ENCODE results near the gene TEPSIN. TPM values are rescaled to one million over a fixed set of nuclear protein-coding genes. Genes with fewer than 3 reads are reported as not detected.

The TEPSIN gene
- total RNA-seq, 2 donors from 2014 or later, result 17.4 to 18.4 TPM

- DNase-seq (ENCODE audit: low spot score), result no peak
- intact Hi-C loops (cut with DNase I), result loop anchor here (5.0 to 10.0 kb wide), 4 partner anchors 142 to 352 kb away; partner anchors contain the start of gene BAHCC1 (in 2 of the 2)
Observed at GRCh38 chr17:81252987-81253329, 14.1 kb upstream of the TEPSIN start.

DNA sequence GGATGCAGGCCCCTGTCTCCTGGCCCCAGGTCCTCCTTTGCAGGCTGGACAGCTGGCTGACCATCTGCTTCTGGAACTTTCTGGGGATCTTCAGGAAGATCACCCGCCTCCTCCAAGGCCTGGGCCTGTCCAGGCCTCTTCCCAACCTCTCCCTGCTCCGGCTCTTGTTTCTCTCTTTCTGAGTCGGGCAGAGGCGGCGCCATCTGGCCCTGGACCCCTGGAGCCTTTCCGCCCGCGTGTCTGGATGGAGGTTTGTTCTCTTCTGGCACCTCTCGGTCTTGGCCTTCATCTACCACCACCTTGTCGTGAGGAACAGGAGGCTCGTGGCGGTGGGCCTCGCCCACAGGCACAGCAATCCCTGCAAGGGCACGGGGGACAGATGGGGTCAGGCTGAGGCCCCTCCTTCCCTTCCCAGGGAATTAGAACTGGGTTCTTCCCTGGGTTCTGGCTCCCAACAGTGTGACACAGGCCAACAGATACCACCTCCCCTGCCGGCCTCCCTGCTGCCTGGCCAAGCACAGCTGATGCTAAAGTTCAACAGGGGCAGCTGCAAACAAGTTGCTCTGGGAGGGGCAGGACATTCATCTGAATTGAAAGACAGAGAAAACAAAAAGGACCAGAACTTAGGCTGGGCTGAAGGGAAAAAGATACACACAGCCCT, 13.6 kb upstream of the TEPSIN start:
- intact Hi-C loops (cut with DNase I), result loop anchor here (5.0 to 10.0 kb wide), 4 partner anchors 142 to 352 kb away; partner anchors contain the start of gene BAHCC1 (in 2 of the 2)
- DNase-seq (ENCODE audit: low spot score), result no peak

GRCh38 chr17:81251709-81252301, 12.9 kb upstream of the TEPSIN start:
- no peak for DNase-seq (ENCODE audit: low spot score)
- intact Hi-C loops (cut with DNase I), result loop anchor here (5.0 to 10.0 kb wide), 4 partner anchors 143 to 353 kb away; partner anchors contain the start of gene BAHCC1 (in 2 of the 2)

DNA sequence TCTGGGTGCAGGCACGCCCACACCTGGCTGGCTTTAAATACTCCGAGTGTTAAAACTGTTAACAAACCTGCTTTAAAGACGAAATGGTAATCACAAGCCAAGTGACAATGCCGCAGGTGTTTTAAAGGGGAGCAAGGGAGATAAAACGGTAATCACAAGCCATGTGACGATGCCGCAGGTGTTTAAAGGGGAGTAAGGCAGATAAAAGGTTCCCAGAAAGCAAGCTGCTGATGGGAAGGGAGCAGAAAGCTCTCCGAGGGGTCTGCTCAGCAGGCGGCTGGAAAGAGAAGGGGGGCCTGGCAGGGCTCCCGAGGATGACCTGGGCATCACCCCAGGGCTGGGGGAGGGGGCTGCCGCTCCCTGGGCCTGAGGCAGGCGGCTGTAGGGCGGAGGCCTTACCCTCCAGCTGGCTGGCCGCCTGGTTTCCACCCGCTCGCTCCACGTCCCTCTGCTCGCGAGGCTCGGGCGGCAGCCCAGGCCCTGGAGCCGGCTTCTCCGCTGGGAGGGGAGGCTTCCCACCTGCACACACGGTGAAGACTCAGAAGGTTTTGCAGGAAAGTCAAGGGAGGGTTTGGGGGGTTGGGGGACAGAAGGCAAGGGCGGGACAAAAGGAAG, 12.3 kb upstream of the TEPSIN start:
- DNase-seq (ENCODE audit: low spot score), result no peak
- intact Hi-C loops (cut with DNase I), result loop anchor here (5.0 to 10.0 kb wide), 4 partner anchors 144 to 354 kb away; partner anchors contain the start of gene BAHCC1 (in 2 of the 2)

GRCh38 chr17:81250286-81251093, 11.6 kb upstream of the TEPSIN start:
- DNase-seq (ENCODE audit: low spot score), result no peak
- intact Hi-C loops (cut with DNase I), result loop anchor here (5.0 to 10.0 kb wide), 4 partner anchors 144 to 354 kb away; partner anchors contain the start of gene BAHCC1 (in 2 of the 2)

- intact Hi-C loops (cut with DNase I), result loop anchor here (5.0 to 10.0 kb wide), 5 partner anchors 105 to 355 kb away; partner anchors contain the start of gene BAHCC1 (in 2 of the 2)
- DNase-seq (ENCODE audit: low spot score), result no peak
Observed at GRCh38 chr17:81249223-81250040, 10.6 kb upstream of the TEPSIN start.

DNA sequence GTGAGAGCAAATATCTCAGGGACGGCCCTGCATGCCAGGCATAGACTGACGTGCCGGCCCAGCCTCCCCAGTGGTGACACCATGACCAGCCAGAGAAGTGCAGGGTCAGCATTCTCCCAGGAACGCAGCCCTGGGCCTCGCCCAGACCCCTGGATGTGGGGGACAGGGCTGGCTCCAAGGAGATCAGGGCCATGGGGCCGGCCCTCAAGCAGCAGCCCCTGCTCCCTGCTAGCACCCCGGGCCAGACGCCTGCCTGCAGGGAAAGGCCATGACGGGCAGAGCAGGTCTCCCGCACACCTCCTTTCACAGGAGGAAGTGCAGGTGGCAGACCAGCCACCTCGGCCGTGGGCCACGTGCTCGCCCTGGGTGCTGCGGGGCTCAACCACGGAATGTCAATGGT, 9.8 kb upstream of the TEPSIN start:
- DNase-seq (ENCODE audit: low spot score), result no peak
- intact Hi-C loops (cut with DNase I), result loop anchor here in 1 of 2 donors (10.0 kb wide), 1 partner anchor 104 kb away; no protein-coding TSS in a partner anchor

GRCh38 chr17:81247339-81247990, 8.6 kb upstream of the TEPSIN start:
- intact Hi-C loops (cut with DNase I), result loop anchor here in 1 of 2 donors (10.0 kb wide), 1 partner anchor 103 kb away; no protein-coding TSS in a partner anchor

DNA sequence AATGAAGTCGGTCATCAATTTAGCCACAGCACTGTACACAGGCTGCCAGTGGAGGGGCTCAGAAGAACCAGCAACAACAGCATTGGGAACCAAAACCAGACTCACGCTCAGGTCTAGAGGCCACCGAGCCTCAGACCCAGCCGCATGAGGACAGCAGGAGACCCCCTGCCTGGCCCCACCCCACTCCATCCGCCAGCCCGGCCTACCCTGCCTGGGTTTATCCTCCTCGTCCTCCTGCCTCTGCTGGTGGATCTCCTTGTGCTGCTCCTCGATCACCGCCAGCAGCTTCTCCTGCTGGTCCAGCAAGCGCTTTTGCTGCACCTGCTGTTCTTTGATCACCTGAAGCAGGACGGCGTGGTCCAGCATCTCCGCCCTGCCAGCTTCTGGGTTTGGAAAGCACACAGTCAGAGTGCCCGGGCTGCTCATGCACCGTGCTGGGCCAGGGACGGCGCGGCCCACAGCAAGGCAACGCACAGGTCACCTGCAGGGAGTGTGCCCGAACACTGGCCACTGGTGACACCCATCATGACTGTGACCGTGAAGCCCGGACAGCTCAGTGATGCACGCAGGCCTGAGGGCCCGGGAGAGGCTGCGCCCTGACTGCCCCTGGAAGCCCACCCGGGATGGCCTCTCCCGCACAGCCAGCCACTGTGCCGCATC, 8.0 kb upstream of the TEPSIN start:
- no peak for DNase-seq (ENCODE audit: low spot score)
- intact Hi-C loops (cut with DNase I), result loop anchor here in 1 of 2 donors (10.0 kb wide), 1 partner anchor 102 kb away; no protein-coding TSS in a partner anchor

More at GRCh38 chr17:81247339-81247990, 8.6 kb upstream of the TEPSIN start:
- DNase-seq (ENCODE audit: low spot score), result no peak

DNA sequence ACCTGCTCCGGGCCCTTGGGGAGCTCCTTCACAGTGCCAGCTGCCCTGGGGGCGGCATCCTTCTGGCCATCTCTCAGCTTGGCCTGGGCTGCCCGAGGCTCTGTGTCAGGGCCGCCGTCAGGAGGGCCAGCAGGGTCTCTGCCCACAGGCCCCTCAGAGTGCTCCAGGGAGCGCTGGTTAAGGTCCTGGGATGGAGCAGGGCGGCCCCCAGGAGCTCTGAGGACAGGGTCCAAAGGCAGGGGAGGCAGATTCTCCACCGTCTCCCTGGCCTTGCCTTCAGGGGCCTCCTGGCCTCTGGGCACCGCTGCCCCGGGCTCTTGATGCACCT, 7.5 kb upstream of the TEPSIN start:
- DNase-seq (ENCODE audit: low spot score), result no peak
- intact Hi-C loops (cut with DNase I), result loop anchor here in 1 of 2 donors (10.0 kb wide), 1 partner anchor 102 kb away; no protein-coding TSS in a partner anchor

GRCh38 chr17:81245665-81246342, 6.9 kb upstream of the TEPSIN start:
- DNase-seq (ENCODE audit: low spot score), result no peak
- intact Hi-C loops (cut with DNase I), result loop anchor here in 1 of 2 donors (10.0 kb wide), 1 partner anchor 101 kb away; no protein-coding TSS in a partner anchor

GRCh38 chr17:81245024-81245664, 6.3 kb upstream of the TEPSIN start:
- intact Hi-C loops (cut with DNase I), result loop anchor here in 1 of 2 donors (10.0 kb wide), 1 partner anchor 100 kb away; no protein-coding TSS in a partner anchor
- no peak for DNase-seq (ENCODE audit: low spot score)

GRCh38 chr17:81244358-81245023, 5.6 kb upstream of the TEPSIN start:
- DNase-seq (ENCODE audit: low spot score), result no peak
- intact Hi-C loops (cut with DNase I), result loop anchor here (5.0 to 10.0 kb wide), 2 partner anchors 100 to 102 kb away; no protein-coding TSS in a partner anchor

- DNase-seq (ENCODE audit: low spot score), result no peak
- intact Hi-C loops (cut with DNase I), result loop anchor here (5.0 to 10.0 kb wide), 2 partner anchors 98 to 101 kb away; no protein-coding TSS in a partner anchor
Observed at GRCh38 chr17:81243333-81243664, 4.4 kb upstream of the TEPSIN start.

Data from posterior vena cava (tissue), 2 donors.